Neuron (in vitro differentiated cells): ENCODE results near the gene PDE4D.
A peak's percentile ranks its signal among the peaks of the same experiment; 100 is the strongest.
"Not testable (repeated sequence)": the region's sequence is repeated elsewhere in the genome, so short reads cannot be mapped to it uniquely, and the experiment has no call there.

Experiments
- H2AFZ ChIP-seq: one replicate; pipeline ENCODE4 v1.6.1; 2013; ENCODE audit warnings: low read depth, mild to moderate bottlenecking, inconsistent platforms, low read length, moderate library complexity
- H3K27me3 ChIP-seq: one replicate; pipeline ENCODE4 v1.6.1; 2013; ENCODE audit warnings: low read length; ENCODE audit not compliant: insufficient read depth
- H3K36me3 ChIP-seq: one replicate; pipeline ENCODE4 v1.6.1; 2013; ENCODE audit warnings: low read length; ENCODE audit not compliant: insufficient read depth
- H3K4me1 ChIP-seq: one replicate; pipeline ENCODE4 v1.6.1; 2013; ENCODE audit warnings: low read length; ENCODE audit not compliant: insufficient read depth
- H3K4me3 ChIP-seq: 2 replicates; pipeline ENCODE4 v1.5.1; 2013; ENCODE audit warnings: mild to moderate bottlenecking, low read length, moderate library complexity
- H3K9me3 ChIP-seq: one replicate; pipeline ENCODE4 v1.6.1; 2013; ENCODE audit warnings: low read length

The PDE4D gene

GRCh38 chr5:59768152-59769040, 125.1 kb downstream of the PDE4D start:
- peak overlapping the region; percentile 47 for H2AFZ ChIP-seq
- no peaks in the 10 kb centered on the region for H3K36me3 ChIP-seq
- H3K27me3 ChIP-seq = no peaks in the 10 kb centered on the region
- H3K4me3 ChIP-seq = peak overlapping the region; percentile 62
- no peaks in the 10 kb centered on the region for H3K9me3 ChIP-seq
- peaks cover 33% of the 10 kb centered on the region for H3K4me1 ChIP-seq

GRCh38 chr5:59767681-59768151, 125.8 kb downstream of the PDE4D start:
- H3K4me1 ChIP-seq = peaks cover 33% of the 10 kb centered on the region
- peak overlapping the region; percentile 62 for H3K4me3 ChIP-seq
- H2AFZ ChIP-seq = peak overlapping the region; percentile 47
- H3K9me3 ChIP-seq = no peaks in the 10 kb centered on the region
- H3K27me3 ChIP-seq = no peaks in the 10 kb centered on the region
- H3K36me3 ChIP-seq = no peaks in the 10 kb centered on the region

GRCh38 chr5:59767211-59767605, 126.3 kb downstream of the PDE4D start:
- Histone ChIP-seq H2AFZ (peak overlapping the region; percentile 47), H3K4me3 (peak overlapping the region; percentile 62), H3K9me3 (no peaks in the 10 kb centered on the region), H3K4me1 (peaks cover 33% of the 10 kb centered on the region), H3K27me3 (no peaks in the 10 kb centered on the region), H3K36me3 (no peaks in the 10 kb centered on the region)

- H3K9me3 ChIP-seq = no peaks in the 10 kb centered on the region
- H3K27me3 ChIP-seq = no peaks in the 10 kb centered on the region
- H3K36me3 ChIP-seq = no peaks in the 10 kb centered on the region
- peak overlapping the region; percentile 62 for H3K4me3 ChIP-seq
- no peak overlapping the region for H2AFZ ChIP-seq
- H3K4me1 ChIP-seq = peaks cover 33% of the 10 kb centered on the region
Observed at GRCh38 chr5:59766427-59767210, 126.9 kb downstream of the PDE4D start.

GRCh38 chr5:59765446-59765845, 128.1 kb downstream of the PDE4D start:
- no peaks in the 10 kb centered on the region for H3K36me3 ChIP-seq
- no peaks in the 10 kb centered on the region for H3K9me3 ChIP-seq
- H3K27me3 ChIP-seq = no peaks in the 10 kb centered on the region
- no peak overlapping the region for H3K4me3 ChIP-seq
- peaks cover 33% of the 10 kb centered on the region for H3K4me1 ChIP-seq
- H2AFZ ChIP-seq = no peak overlapping the region

GRCh38 chr5:59764361-59764760, 129.2 kb downstream of the PDE4D start:
- H3K9me3 ChIP-seq = no peaks in the 10 kb centered on the region
- H3K27me3 ChIP-seq = no peaks in the 10 kb centered on the region
- H2AFZ ChIP-seq = no peak overlapping the region
- peaks cover 31% of the 10 kb centered on the region for H3K4me1 ChIP-seq
- no peak overlapping the region for H3K4me3 ChIP-seq
- H3K36me3 ChIP-seq = no peaks in the 10 kb centered on the region

GRCh38 chr5:59763541-59763940, 130.0 kb downstream of the PDE4D start:
- Histone ChIP-seq H3K4me3 (no peak overlapping the region), H3K36me3 (no peaks in the 10 kb centered on the region), H3K9me3 (no peaks in the 10 kb centered on the region), H2AFZ (no peak overlapping the region), H3K27me3 (no peaks in the 10 kb centered on the region), H3K4me1 (peaks cover 25% of the 10 kb centered on the region)

GRCh38 chr5:59762232-59762631, 131.3 kb downstream of the PDE4D start:
- not testable (repeated sequence) for H3K9me3 ChIP-seq, H3K27me3 ChIP-seq

GRCh38 chr5:59760785-59761348, 132.7 kb downstream of the PDE4D start:
- no peak overlapping the region for H2AFZ ChIP-seq
- no peaks in the 10 kb centered on the region for H3K4me1 ChIP-seq
- no peaks in the 10 kb centered on the region for H3K9me3 ChIP-seq
- H3K27me3 ChIP-seq = no peaks in the 10 kb centered on the region
- no peaks in the 10 kb centered on the region for H3K36me3 ChIP-seq
- H3K4me3 ChIP-seq = no peak overlapping the region

More at GRCh38 chr5:59762232-59762631, 131.3 kb downstream of the PDE4D start:
- peaks cover 13% of the 10 kb centered on the region for H3K4me1 ChIP-seq
- not testable (repeated sequence) for H3K36me3 ChIP-seq, H2AFZ ChIP-seq, H3K4me3 ChIP-seq

- H3K27me3 ChIP-seq = no peaks in the 10 kb centered on the region
- no peak overlapping the region for H2AFZ ChIP-seq
- no peaks in the 10 kb centered on the region for H3K4me1 ChIP-seq
- no peaks in the 10 kb centered on the region for H3K36me3 ChIP-seq
- no peaks in the 10 kb centered on the region for H3K9me3 ChIP-seq
- H3K4me3 ChIP-seq = no peak overlapping the region
Observed at GRCh38 chr5:59759600-59760351, 133.8 kb downstream of the PDE4D start.

- Histone ChIP-seq H3K9me3 (no peaks in the 10 kb centered on the region), H3K36me3 (no peaks in the 10 kb centered on the region), H3K4me1 (peaks cover 2% of the 10 kb centered on the region), H3K27me3 (no peaks in the 10 kb centered on the region), H3K4me3 (no peak overlapping the region), H2AFZ (no peak overlapping the region)
Observed at GRCh38 chr5:59758566-59758965, 135.0 kb downstream of the PDE4D start.

GRCh38 chr5:59757442-59757841, 136.1 kb downstream of the PDE4D start:
- Histone ChIP-seq H3K27me3 (no peaks in the 10 kb centered on the region), H3K4me3 (no peak overlapping the region), H3K36me3 (no peaks in the 10 kb centered on the region), H3K9me3 (no peaks in the 10 kb centered on the region), H2AFZ (no peak overlapping the region), H3K4me1 (peaks cover 6% of the 10 kb centered on the region)
